Keratinocyte (primary cell): ENCODE measurements around the gene SNX3. TPM values are rescaled to one million over a fixed set of nuclear protein-coding genes. Genes with fewer than 3 reads are reported as not detected.
A peak's percentile ranks its signal among the peaks of the same experiment; 100 is the strongest.

Source experiments
- DNase-seq: peaks from one replicate; pipeline ENCODE4 v3.0.0-alpha.2; 2011; ENCODE audit warnings: low read depth, missing footprints, low spot score
- FAIRE-seq: peaks from 2 replicates; lab custom pipeline; 2011; peaks lifted over from hg19 to GRCh38; lab: Jason Lieb, UNC
- H2AFZ ChIP-seq: 2 replicates; pipeline ENCODE4 v1.6.0; 2012; ENCODE audit warnings: low read length, control low read depth, inconsistent platforms; ENCODE audit not compliant: control insufficient read depth
- H3K27ac ChIP-seq: 2 replicates; pipeline ENCODE4 v1.5.1; 2011; ENCODE audit warnings: low read length; ENCODE audit not compliant: control insufficient read depth, insufficient read depth
- H3K27me3 ChIP-seq: 3 replicates; pipeline ENCODE4 v1.6.0; 2011; ENCODE audit warnings: low read length; ENCODE audit not compliant: control insufficient read depth, insufficient read depth; ENCODE audit errors: extremely low read depth
- H3K36me3 ChIP-seq, 2 experiments: 2 replicates in 1 of 2; 3 replicates in 1 of 2; pipeline ENCODE4 v1.5.1; 2011; ENCODE audit warnings: low read length in 2 of 2, mild to moderate bottlenecking in 1 of 2; ENCODE audit not compliant: control insufficient read depth in 2 of 2, insufficient read depth in 2 of 2; ENCODE audit errors: extremely low read depth in 1 of 2
- H3K4me1 ChIP-seq: 3 replicates; pipeline ENCODE4 v1.5.1; 2011; ENCODE audit warnings: low read length; ENCODE audit not compliant: control insufficient read depth, insufficient read depth; ENCODE audit errors: extremely low read depth
- H3K4me2 ChIP-seq: 3 replicates; pipeline ENCODE4 v1.6.0; 2011; ENCODE audit warnings: low read depth, low read length; ENCODE audit not compliant: control insufficient read depth, insufficient read depth; ENCODE audit errors: extremely low read depth
- H3K4me3 ChIP-seq, 3 experiments: fragments of 200-600 bp in 1 of 3; sonication (generic) in 1 of 3; 2 replicates in 2 of 3; 3 replicates in 1 of 3; pipeline ENCODE4 v1.5.1; 2011 to 2016; ENCODE audit warnings: low read length in 3 of 3, mild to moderate bottlenecking in 3 of 3, control low read depth in 2 of 3, inconsistent platforms in 1 of 3, low read depth in 1 of 3, mixed read lengths in 1 of 3, mixed run types in 1 of 3, moderate library complexity in 1 of 3; ENCODE audit not compliant: control insufficient read depth in 2 of 3, insufficient read depth in 2 of 3; ENCODE audit errors: extremely low read depth in 1 of 3
- H3K79me2 ChIP-seq: 2 replicates; pipeline ENCODE4 v1.6.0; 2012; ENCODE audit warnings: low read length; ENCODE audit not compliant: control insufficient read depth, insufficient read depth
- H3K9ac ChIP-seq: 3 replicates; pipeline ENCODE4 v1.6.0; 2011; ENCODE audit warnings: low read length; ENCODE audit not compliant: control insufficient read depth, insufficient read depth; ENCODE audit errors: extremely low read depth
- H3K9me1 ChIP-seq: 3 replicates; pipeline ENCODE4 v1.6.0; 2011; ENCODE audit warnings: low read length; ENCODE audit not compliant: control insufficient read depth, insufficient read depth; ENCODE audit errors: extremely low read depth
- H3K9me3 ChIP-seq: 2 replicates; pipeline ENCODE4 v1.5.1; 2012; ENCODE audit warnings: low read depth, low read length; ENCODE audit not compliant: control insufficient read depth
- H4K20me1 ChIP-seq: 3 replicates; pipeline ENCODE4 v1.6.0; 2011; ENCODE audit warnings: low read length; ENCODE audit not compliant: control insufficient read depth, insufficient read depth; ENCODE audit errors: extremely low read depth
- EZH2 ChIP-seq: IDR thresholded peaks from one replicate; pipeline ENCODE4 v1.6.1; 2012; ENCODE audit warnings: inconsistent platforms, mild to moderate bottlenecking, low read length, moderate library complexity
- dilution Hi-C: fragments of 300-500 bp; cut with MboI; formaldehyde crosslinking; loops from one replicate; pipeline ENCODE4 v1.7.0; 2020; ENCODE audit warnings: low sequenced_read_pairs; ENCODE audit not compliant: extremely low pct_ligation_motif_present
- polyA plus RNA-seq, 5 experiments: library from polyadenylated mRNA; depleted of rRNA in 3 of 5; stranded (reverse) in 3 of 5; stranded (forward) in 1 of 5; unstranded in 1 of 5; fragments of >200 nt; gene quantifications; 1 replicate in 1 of 5; 2 replicates in 3 of 5; 3 replicates in 1 of 5; pipeline versions ENCODE4 v1.2.1 to v1.2.3, GENCODE V29; 2011 to 2012; ENCODE audit warnings: missing spikeins in 2 of 5, low read depth in 1 of 5, low replicate concordance in 1 of 5
- TF ChIP-seq, protein P1 (sequence below), 3 experiments: IDR thresholded peaks in 1 of 3; conservative IDR thresholded peaks in 1 of 3; optimal IDR thresholded peaks in 1 of 3; 2 replicates in 2 of 3; 3 replicates in 1 of 3; pipeline versions ENCODE3 to v1.5.1; 2011; ENCODE audit warnings: low read length in 3 of 3, mild to moderate bottlenecking in 3 of 3, moderate library complexity in 2 of 3, control low read depth in 1 of 3, inconsistent platforms in 1 of 3; ENCODE audit not compliant: insufficient read depth in 2 of 3; ENCODE audit errors: extremely low read depth in 1 of 3

The SNX3 gene
- polyA plus RNA-seq, 1 donor (not counting 4 experiments of a cell fraction or from before 2014, with no cell fraction given): 460 TPM

DNA sequence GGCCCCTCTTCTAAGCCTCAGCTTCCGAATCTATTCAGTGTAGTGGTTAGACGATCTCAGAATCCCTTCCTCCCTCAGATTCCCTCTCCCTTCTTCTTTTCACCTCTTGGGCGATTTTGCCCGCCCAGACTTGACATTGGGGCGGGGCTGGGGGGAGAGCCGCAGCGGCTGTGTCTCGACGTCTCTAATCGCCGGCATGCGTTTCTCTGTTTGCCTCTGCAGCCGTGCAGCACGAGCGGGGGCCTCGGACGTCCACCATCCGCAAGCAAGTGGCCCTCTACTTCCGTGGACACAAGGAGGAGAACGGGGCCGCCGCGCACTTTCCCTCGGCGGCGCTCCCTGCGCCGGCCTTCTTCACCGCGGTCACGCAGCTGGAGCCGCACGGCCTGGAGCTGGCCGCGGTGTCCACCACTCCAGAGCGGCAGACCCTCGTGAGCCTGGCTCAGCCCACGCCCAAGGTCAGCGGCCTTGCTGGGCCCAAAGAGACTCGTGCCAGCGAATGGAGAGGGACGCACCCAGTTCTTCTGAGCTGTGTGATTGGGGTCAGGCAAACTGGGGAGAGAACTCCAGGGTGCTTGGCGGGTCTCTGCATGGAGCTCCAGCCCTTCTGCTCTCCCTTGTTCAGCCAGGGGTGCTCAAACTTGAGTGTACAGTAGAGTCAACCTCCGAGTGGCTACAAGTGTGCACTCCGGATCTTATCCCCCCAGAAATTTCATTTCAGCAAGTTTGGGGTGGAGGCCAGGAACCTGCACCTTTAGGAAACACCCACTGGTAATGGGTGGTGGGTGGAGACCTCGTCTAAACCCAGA lies 84.4 kb downstream of the SNX3 start:
- H3K27me3 ChIP-seq: peaks cover 52% of the 10 kb centered on the region
- no peaks in the 10 kb centered on the region for H3K9me1 ChIP-seq
- H3K4me1 ChIP-seq: peaks cover 5% of the 10 kb centered on the region
- no peak overlapping the region for H3K27ac ChIP-seq
- TF ChIP-seq, protein P1, sequence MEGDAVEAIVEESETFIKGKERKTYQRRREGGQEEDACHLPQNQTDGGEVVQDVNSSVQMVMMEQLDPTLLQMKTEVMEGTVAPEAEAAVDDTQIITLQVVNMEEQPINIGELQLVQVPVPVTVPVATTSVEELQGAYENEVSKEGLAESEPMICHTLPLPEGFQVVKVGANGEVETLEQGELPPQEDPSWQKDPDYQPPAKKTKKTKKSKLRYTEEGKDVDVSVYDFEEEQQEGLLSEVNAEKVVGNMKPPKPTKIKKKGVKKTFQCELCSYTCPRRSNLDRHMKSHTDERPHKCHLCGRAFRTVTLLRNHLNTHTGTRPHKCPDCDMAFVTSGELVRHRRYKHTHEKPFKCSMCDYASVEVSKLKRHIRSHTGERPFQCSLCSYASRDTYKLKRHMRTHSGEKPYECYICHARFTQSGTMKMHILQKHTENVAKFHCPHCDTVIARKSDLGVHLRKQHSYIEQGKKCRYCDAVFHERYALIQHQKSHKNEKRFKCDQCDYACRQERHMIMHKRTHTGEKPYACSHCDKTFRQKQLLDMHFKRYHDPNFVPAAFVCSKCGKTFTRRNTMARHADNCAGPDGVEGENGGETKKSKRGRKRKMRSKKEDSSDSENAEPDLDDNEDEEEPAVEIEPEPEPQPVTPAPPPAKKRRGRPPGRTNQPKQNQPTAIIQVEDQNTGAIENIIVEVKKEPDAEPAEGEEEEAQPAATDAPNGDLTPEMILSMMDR (optimal IDR thresholded peaks at IDR 0.05 in 1 of 3, IDR thresholded peaks at IDR 0.05 in 1 of 3, conservative IDR thresholded peaks at IDR 0.05 in 1 of 3; ENCODE audit: extremely low read depth in 1 of 3, insufficient read depth in 2 of 3, low read length in 3 of 3): no peak
- TF ChIP-seq EZH2: no peak
- H3K9ac ChIP-seq: no peak overlapping the region
- no peaks in the 10 kb centered on the region for H3K79me2 ChIP-seq
- DNase-seq: no peak
- no peaks in the 10 kb centered on the region for H4K20me1 ChIP-seq
- peak overlapping the region; percentile 26 for H2AFZ ChIP-seq
- H3K9me3 ChIP-seq: no peaks in the 10 kb centered on the region
- dilution Hi-C loops: no loop called here
- peak overlapping the region; percentile 89 for H3K4me2 ChIP-seq
- peak overlapping the region in 1 of 3 experiments; percentile 65 for H3K4me3 ChIP-seq
- H3K36me3 ChIP-seq: no peaks in the 10 kb centered on the region
- FAIRE-seq: no peak

GRCh38 chr6:108175592-108176279 lies 85.1 kb downstream of the SNX3 start:
- Histone ChIP-seq H3K4me2 (peak overlapping the region; percentile 89), H3K27ac (no peak overlapping the region), H3K27me3 (peaks cover 59% of the 10 kb centered on the region), H3K79me2 (no peaks in the 10 kb centered on the region), H3K4me1 (peaks cover 5% of the 10 kb centered on the region), H3K36me3 (no peaks in the 10 kb centered on the region), H4K20me1 (no peaks in the 10 kb centered on the region), H3K9me1 (no peaks in the 10 kb centered on the region), H3K4me3 (peak overlapping the region in 1 of 3 experiments; percentile 65), H3K9ac (no peak overlapping the region), H2AFZ (peak overlapping the region; percentile 9), H3K9me3 (no peaks in the 10 kb centered on the region)
- TF ChIP-seq, protein P1 (optimal IDR thresholded peaks at IDR 0.05 in 1 of 3, IDR thresholded peaks at IDR 0.05 in 1 of 3, conservative IDR thresholded peaks at IDR 0.05 in 1 of 3; ENCODE audit: extremely low read depth in 1 of 3, insufficient read depth in 2 of 3, low read length in 3 of 3): peak; percentile 26 to 54 (median 30)
- TF ChIP-seq EZH2: peak; percentile 90
- FAIRE-seq (no peak), DNase-seq (no peak)
- dilution Hi-C loops: no loop called here
